GM12801 (cell line): Measurements from ENCODE around the gene POU6F2.

Source experiments
- TF ChIP-seq, protein P1 (sequence below): IDR thresholded peaks from one replicate; pipeline ENCODE4 v1.5.1; 2011; ENCODE audit warnings: control low read depth; ENCODE audit not compliant: insufficient read length; ENCODE audit errors: extremely low read depth

POU6F2 gene

DNA sequence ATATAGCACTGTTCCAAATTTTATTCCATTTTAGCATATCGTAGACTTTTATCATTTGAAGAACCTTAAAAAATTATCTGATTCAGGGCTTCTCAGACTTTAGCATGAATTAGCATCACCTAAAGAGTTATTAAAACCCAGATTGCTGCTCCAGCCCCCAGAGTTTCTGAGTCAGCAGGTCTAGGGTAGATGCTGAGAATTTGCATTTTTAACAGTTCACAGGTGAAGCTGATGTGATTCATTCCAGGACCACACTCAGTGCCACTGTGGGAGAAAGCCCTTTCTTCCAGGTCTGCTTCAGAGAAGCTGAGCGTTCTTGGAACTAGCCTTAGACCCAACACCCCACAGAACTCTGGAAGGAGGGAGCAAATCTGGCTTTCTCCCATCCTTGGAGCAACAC, 414.4 kb downstream of the POU6F2 start:
- TF ChIP-seq, protein P1, sequence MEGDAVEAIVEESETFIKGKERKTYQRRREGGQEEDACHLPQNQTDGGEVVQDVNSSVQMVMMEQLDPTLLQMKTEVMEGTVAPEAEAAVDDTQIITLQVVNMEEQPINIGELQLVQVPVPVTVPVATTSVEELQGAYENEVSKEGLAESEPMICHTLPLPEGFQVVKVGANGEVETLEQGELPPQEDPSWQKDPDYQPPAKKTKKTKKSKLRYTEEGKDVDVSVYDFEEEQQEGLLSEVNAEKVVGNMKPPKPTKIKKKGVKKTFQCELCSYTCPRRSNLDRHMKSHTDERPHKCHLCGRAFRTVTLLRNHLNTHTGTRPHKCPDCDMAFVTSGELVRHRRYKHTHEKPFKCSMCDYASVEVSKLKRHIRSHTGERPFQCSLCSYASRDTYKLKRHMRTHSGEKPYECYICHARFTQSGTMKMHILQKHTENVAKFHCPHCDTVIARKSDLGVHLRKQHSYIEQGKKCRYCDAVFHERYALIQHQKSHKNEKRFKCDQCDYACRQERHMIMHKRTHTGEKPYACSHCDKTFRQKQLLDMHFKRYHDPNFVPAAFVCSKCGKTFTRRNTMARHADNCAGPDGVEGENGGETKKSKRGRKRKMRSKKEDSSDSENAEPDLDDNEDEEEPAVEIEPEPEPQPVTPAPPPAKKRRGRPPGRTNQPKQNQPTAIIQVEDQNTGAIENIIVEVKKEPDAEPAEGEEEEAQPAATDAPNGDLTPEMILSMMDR = no peak

- TF ChIP-seq, protein P1 = no peak
These were observed 416.5 kb downstream of the POU6F2 start for GRCh38 chr7:39394105-39394680.

DNA sequence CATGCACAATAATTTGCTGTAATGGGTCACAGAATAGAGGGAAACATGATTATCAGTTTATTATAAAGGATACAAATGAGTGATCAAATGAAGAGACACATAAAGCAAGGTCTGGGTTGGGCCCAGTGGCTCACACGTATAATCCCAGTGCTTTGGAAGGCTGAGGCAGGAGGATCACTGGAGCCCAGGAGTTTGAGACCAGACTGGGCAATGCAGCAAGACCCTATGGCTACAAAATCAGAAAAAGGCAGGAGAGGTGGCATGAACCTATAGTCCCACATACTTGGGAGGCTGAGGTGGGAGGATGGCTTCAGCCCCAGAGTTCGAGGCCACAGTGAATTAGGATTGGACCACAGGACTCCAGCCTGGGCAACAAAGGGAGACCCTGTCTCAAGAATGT, 421.7 kb downstream of the POU6F2 start:
- TF ChIP-seq, protein P1 = no peak

DNA sequence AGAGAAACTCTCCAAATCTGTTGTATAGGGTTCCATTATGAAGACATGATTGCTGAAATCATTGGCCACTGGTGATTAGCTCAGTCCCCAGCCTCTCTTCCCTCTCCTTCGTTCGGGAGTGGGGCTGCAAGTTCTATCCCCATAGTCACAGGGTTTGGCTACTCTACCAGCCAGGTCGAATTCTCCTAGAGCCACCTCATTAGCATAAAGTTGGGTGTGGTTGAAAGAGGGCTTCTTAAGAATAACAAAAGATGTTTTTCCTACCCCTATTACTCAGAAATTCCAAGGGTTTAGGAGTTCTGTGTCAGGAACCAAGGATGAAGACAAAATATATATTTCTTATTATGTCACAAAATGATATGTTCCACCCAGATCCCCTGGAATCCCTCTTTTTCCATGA, 422.3 kb downstream of the POU6F2 start:
- TF ChIP-seq, protein P1 = no peak

- TF ChIP-seq, protein P1 = no peak
These were observed 423.1 kb downstream of the POU6F2 start for GRCh38 chr7:39400836-39401235.

GRCh38 chr7:39402034-39402433, 424.3 kb downstream of the POU6F2 start:
- TF ChIP-seq, protein P1 = no peak

- TF ChIP-seq, protein P1 = no peak
These were observed 427.2 kb downstream of the POU6F2 start for GRCh38 chr7:39404907-39405306.
